Uterus (tissue), 4 donors: ENCODE measurements around the gene KISS1. TPM values are rescaled to one million over a fixed set of nuclear protein-coding genes. Genes with fewer than 3 reads are reported as not detected.

Source experiments
- DNase-seq, 2 donors: peaks; one replicate each; pipeline ENCODE4 v3.0.0-alpha.2; 2019 to 2020
- H3K27ac ChIP-seq, 2 donors: fragments of 200-600 bp; sonication (generic); 1 replicate in 1 of 2; 2 replicates in 1 of 2; pipeline ENCODE4 v1.5.1; 2016 to 2018
- H3K27me3 ChIP-seq, 2 donors: fragments of 200-600 bp; sonication (generic); one replicate each; pipeline ENCODE4 v1.5.1; 2018 to 2019; ENCODE audit warnings: control low read depth in 1 of 2
- H3K36me3 ChIP-seq, 2 donors: fragments of 200-600 bp; sonication (generic); one replicate each; pipeline ENCODE4 v1.5.1; 2019; ENCODE audit warnings: control low read depth in 1 of 2
- H3K4me1 ChIP-seq, 2 donors: fragments of 200-600 bp; sonication (generic); one replicate each; pipeline ENCODE4 v1.5.1; 2018 to 2019; ENCODE audit warnings: control low read depth in 1 of 2
- H3K4me3 ChIP-seq, 2 donors: fragments of 200-600 bp; sonication (generic); 1 replicate in 1 of 2; 2 replicates in 1 of 2; pipeline ENCODE4 v1.5.1; 2018 to 2019; ENCODE audit warnings: mild to moderate bottlenecking in 1 of 2
- H3K9me3 ChIP-seq, 2 donors: fragments of 200-600 bp; sonication (generic); one replicate each; pipeline ENCODE4 v1.5.1; 2019; ENCODE audit warnings: control low read depth in 1 of 2
- POLR2A ChIP-seq, 2 donors: fragments of 450-650 bp; IDR thresholded peaks; one replicate each; pipeline ENCODE4 v1.6.1; 2016; ENCODE audit warnings: antibody characterized with exemption in 2 of 2, mild to moderate bottlenecking in 1 of 2, moderate library complexity in 1 of 2
- intact Hi-C: fragments of 100-400 bp; cut with DNase I; formaldehyde crosslinking; loops from one replicate; pipeline ENCODE4 v1.15.1; 2023; ENCODE audit warnings: low total_unique reads
- total RNA-seq, 4 donors: library from RNA; depleted of rRNA in 3 of 4; stranded (reverse); fragments of >200 nt in 3 of 4; gene quantifications; one replicate each; pipeline versions ENCODE4 v1.1.0 to v1.2.4, GENCODE V29; 2014 to 2023
- TF ChIP-seq, protein P1 (sequence below), 4 experiments: fragments of 200-600 bp in 2 of 4; fragments of 450-650 bp in 2 of 4; sonication (generic) in 2 of 4; IDR thresholded peaks; one replicate each; pipeline ENCODE4 v1.5.1; 2016 to 2019; ENCODE audit warnings: antibody characterized with exemption in 4 of 4, mild to moderate bottlenecking in 2 of 4, moderate library complexity in 1 of 4
- donor health status: DM: yes; HTN: yes; CAD: no.

The KISS1 gene
- total RNA-seq, 4 donors from 2014 or later: not detected

DNA sequence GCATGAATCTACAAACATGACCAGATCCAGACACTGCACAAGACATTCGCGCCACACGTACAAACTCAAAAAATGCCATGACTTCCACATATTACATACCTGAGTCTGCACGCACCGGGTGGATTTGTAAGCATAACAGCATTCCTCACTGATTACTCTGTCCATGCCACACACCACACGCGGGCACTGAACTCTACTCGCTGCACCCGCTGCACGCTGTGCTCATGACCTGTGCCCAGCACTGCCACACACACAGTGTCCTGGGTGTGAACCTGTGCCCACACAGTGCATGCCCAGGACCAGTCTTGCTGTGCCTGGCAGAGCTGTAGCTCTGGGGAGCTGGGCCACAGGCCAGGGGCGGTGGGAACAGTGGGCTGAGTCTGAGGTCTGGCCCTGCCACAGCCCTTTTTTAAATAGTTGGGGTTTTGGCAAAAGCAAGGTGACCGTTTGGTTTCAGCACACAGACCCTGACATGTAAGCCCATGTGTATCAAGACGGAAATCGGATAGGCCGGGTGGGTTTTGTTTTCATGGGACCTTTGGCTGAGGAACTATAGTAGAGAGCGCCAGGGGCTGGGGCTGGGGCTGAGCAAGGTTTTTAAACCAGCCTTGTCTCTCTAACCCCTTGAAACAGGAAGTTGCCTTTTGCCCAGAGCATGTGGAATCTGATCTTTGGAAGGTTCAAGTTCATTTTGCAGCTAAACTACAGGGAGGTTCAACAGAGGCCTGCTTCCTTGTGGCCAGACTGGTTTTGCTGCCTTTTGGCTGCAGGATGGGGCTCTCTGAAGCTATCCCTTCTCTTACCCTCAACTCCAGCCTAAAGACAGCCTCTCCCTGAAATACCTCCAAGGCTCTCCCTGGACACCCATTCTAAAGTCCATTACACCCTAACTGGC is 29.8 kb upstream of the KISS1 start:
- Histone ChIP-seq H3K9me3 (no peaks in the 10 kb centered on the region), H3K27ac (no peak overlapping the region), H3K36me3 (no peaks in the 10 kb centered on the region), H3K27me3 (no peaks in the 10 kb centered on the region), H3K4me1 (no peaks in the 10 kb centered on the region), H3K4me3 (no peak overlapping the region)
- DNase-seq: no peak
- no peak for TF ChIP-seq POLR2A (IDR thresholded peaks at IDR 0.05)
- intact Hi-C loops: no loop called here

GRCh38 chr1:204224655-204225054 is 28.4 kb upstream of the KISS1 start:
- no peaks in the 10 kb centered on the region for H3K36me3 ChIP-seq
- no peaks in the 10 kb centered on the region for H3K4me1 ChIP-seq
- DNase-seq: no peak
- no peaks in the 10 kb centered on the region for H3K27me3 ChIP-seq
- H3K9me3 ChIP-seq: no peaks in the 10 kb centered on the region
- TF ChIP-seq POLR2A (IDR thresholded peaks at IDR 0.05): no peak
- TF ChIP-seq, protein P1, sequence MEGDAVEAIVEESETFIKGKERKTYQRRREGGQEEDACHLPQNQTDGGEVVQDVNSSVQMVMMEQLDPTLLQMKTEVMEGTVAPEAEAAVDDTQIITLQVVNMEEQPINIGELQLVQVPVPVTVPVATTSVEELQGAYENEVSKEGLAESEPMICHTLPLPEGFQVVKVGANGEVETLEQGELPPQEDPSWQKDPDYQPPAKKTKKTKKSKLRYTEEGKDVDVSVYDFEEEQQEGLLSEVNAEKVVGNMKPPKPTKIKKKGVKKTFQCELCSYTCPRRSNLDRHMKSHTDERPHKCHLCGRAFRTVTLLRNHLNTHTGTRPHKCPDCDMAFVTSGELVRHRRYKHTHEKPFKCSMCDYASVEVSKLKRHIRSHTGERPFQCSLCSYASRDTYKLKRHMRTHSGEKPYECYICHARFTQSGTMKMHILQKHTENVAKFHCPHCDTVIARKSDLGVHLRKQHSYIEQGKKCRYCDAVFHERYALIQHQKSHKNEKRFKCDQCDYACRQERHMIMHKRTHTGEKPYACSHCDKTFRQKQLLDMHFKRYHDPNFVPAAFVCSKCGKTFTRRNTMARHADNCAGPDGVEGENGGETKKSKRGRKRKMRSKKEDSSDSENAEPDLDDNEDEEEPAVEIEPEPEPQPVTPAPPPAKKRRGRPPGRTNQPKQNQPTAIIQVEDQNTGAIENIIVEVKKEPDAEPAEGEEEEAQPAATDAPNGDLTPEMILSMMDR (IDR thresholded peaks at IDR 0.05): no peak
- no peak overlapping the region for H3K27ac ChIP-seq
- intact Hi-C loops: no loop called here
- H3K4me3 ChIP-seq: no peak overlapping the region

GRCh38 chr1:204223129-204223860 is 27.0 kb upstream of the KISS1 start:
- Histone ChIP-seq H3K9me3 (no peaks in the 10 kb centered on the region), H3K27ac (no peak overlapping the region), H3K4me1 (no peaks in the 10 kb centered on the region), H3K27me3 (no peaks in the 10 kb centered on the region), H3K36me3 (no peaks in the 10 kb centered on the region), H3K4me3 (no peak overlapping the region)
- DNase-seq: no peak
- intact Hi-C loops: no loop called here
- no peak for TF ChIP-seq POLR2A (IDR thresholded peaks at IDR 0.05)
- TF ChIP-seq, protein P1 (IDR thresholded peaks at IDR 0.05): no peak

DNA sequence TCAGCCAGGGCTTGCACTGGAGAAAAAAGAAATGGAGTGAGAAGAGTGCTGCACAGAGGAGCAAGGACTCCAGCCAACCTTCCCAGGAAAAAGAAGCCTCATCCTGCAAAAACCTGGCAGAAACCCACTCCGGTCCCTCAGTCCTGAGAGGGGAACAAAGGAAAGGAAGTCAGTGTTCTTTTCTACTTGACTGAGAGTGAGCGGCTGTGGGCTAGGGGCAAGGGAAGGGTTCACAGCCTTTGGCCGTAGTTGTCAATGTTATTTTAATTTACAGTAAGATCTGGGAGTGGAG is 26.4 kb upstream of the KISS1 start:
- H3K9me3 ChIP-seq: no peaks in the 10 kb centered on the region
- no peaks in the 10 kb centered on the region for H3K4me1 ChIP-seq
- intact Hi-C loops: no loop called here
- H3K36me3 ChIP-seq: no peaks in the 10 kb centered on the region
- no peak for DNase-seq
- no peaks in the 10 kb centered on the region for H3K27me3 ChIP-seq
- TF ChIP-seq, protein P1 (IDR thresholded peaks at IDR 0.05): no peak
- TF ChIP-seq POLR2A (IDR thresholded peaks at IDR 0.05): no peak
- H3K27ac ChIP-seq: no peak overlapping the region
- no peak overlapping the region for H3K4me3 ChIP-seq

- no peak overlapping the region for H3K27ac ChIP-seq
- intact Hi-C loops: no loop called here
- TF ChIP-seq POLR2A (IDR thresholded peaks at IDR 0.05): no peak
- TF ChIP-seq, protein P1 (IDR thresholded peaks at IDR 0.05): no peak
- no peaks in the 10 kb centered on the region for H3K9me3 ChIP-seq
- H3K4me3 ChIP-seq: no peak overlapping the region
- no peaks in the 10 kb centered on the region for H3K36me3 ChIP-seq
- no peaks in the 10 kb centered on the region for H3K4me1 ChIP-seq
- DNase-seq: no peak
- no peaks in the 10 kb centered on the region for H3K27me3 ChIP-seq
These were observed 25.9 kb upstream of the KISS1 start for GRCh38 chr1:204222006-204222763.
